Panc1 (cell line): ENCODE measurements around the gene NINJ2. TPM values are rescaled to one million over a fixed set of nuclear protein-coding genes. Genes with fewer than 3 reads are reported as not detected.

ENCODE experiments used
- ATAC-seq: fragments of 200-7000 bp; cut with Tn5 transposase; 2 replicates; pipeline ENCODE4 v1.9.1; 2020; ENCODE audit warnings: mild to moderate bottlenecking, moderate library complexity
- BruUV-seq: library from RNA; stranded (reverse); fragments of 400-500 nt; replicated peaks from 2 replicates; lab custom pipeline; 2021; lab: Mats Ljungman, UMichigan
- CTCF ChIA-PET: fragments of 300-600 bp; sonication (Branson Sonifier 250); formaldehyde crosslinking; loops from one replicate; lab custom pipeline; 2022; ENCODE audit warnings: antibody characterized with exemption; lab: Charles Lee
- POLR2A ChIA-PET: fragments of 300-600 bp; sonication (Branson Sonifier 250); formaldehyde crosslinking; loops from one replicate; lab custom pipeline; 2022; ENCODE audit warnings: antibody characterized with exemption; lab: Charles Lee
- DNase-seq: peaks from one replicate; pipeline ENCODE4 v3.0.0-alpha.2; 2010; ENCODE audit warnings: low read depth, low spot score
- H3K27ac ChIP-seq: 2 replicates; pipeline ENCODE4 v1.5.1; 2011; ENCODE audit warnings: mild to moderate bottlenecking, low read length, inconsistent platforms
- H3K27me3 ChIP-seq: fragments of 200-500 bp; sonication (Bioruptor generic); 2 replicates; pipeline ENCODE4 v1.6.0; 2014; ENCODE audit warnings: low read length, inconsistent platforms; ENCODE audit not compliant: control insufficient read depth, insufficient read depth
- H3K36me3 ChIP-seq: fragments of 200-500 bp; sonication (Bioruptor generic); 2 replicates; pipeline ENCODE4 v1.5.1; 2014; ENCODE audit warnings: inconsistent platforms, mild to moderate bottlenecking, low read length, moderate library complexity; ENCODE audit not compliant: control insufficient read depth, insufficient read depth
- H3K4me1 ChIP-seq: 2 replicates; pipeline ENCODE4 v1.5.1; 2011; ENCODE audit warnings: inconsistent platforms, mild to moderate bottlenecking, low read length, moderate library complexity; ENCODE audit not compliant: control insufficient read depth, insufficient read depth
- H3K4me3 ChIP-seq, 2 experiments: 2 replicates each; pipeline ENCODE4 v1.5.1; 2011 to 2012; ENCODE audit warnings: low read depth in 2 of 2, low read length in 2 of 2, mild to moderate bottlenecking in 2 of 2, inconsistent platforms in 1 of 2, moderate library complexity in 1 of 2
- H3K9me3 ChIP-seq: fragments of 200-500 bp; sonication (Bioruptor generic); 2 replicates; pipeline ENCODE4 v1.5.1; 2014; ENCODE audit warnings: low read depth, mild to moderate bottlenecking, inconsistent platforms, low read length, moderate library complexity; ENCODE audit not compliant: control insufficient read depth, insufficient read depth
- CTCF ChIP-seq: fragments of 450-650 bp; IDR thresholded peaks from 2 replicates; pipeline ENCODE4 v1.5.1; 2017; ENCODE audit warnings: mild to moderate bottlenecking
- POLR2AphosphoS5 ChIP-seq: IDR thresholded peaks from 2 replicates; pipeline ENCODE4 v1.6.1; 2012; ENCODE audit warnings: mild to moderate bottlenecking, low read depth, low read length, moderate library complexity
- SIN3A ChIP-seq: IDR thresholded peaks from 2 replicates; pipeline ENCODE4 v1.6.1; 2012; ENCODE audit warnings: low read depth, mild to moderate bottlenecking, low read length, moderate library complexity, borderline replicate concordance; ENCODE audit not compliant: insufficient read depth
- TCF7L2 ChIP-seq: IDR thresholded peaks from 2 replicates; pipeline ENCODE4 v1.6.1; 2011; ENCODE audit warnings: mild to moderate bottlenecking, low read depth, low read length, inconsistent platforms
- in situ Hi-C: cut with HindIII; loops from 2 replicates; pipeline ENCODE4 v1.10.0; 2016; ENCODE audit warnings: low sequenced_read_pairs, low pct_unique_long_range_greater_than_20kb
- intact Hi-C: fragments of 100-400 bp; cut with micrococcal nuclease; formaldehyde crosslinking; loops from one replicate; pipeline ENCODE4 v1.10.0; 2022; ENCODE audit not compliant: unreplicated experiment
- total RNA-seq: library from RNA; stranded (reverse); gene quantifications from one replicate; pipeline ENCODE4 v1.2.1, GENCODE V29; 2021; ENCODE audit not compliant: unreplicated experiment
- TF ChIP-seq, protein P1 (sequence below), 2 experiments: IDR thresholded peaks; 2 replicates each; pipeline ENCODE4 v1.6.1; 2011 to 2012; ENCODE audit warnings: low read depth in 2 of 2, control low read depth in 1 of 2, low read length in 1 of 2, mild to moderate bottlenecking in 1 of 2, moderate library complexity in 1 of 2; ENCODE audit not compliant: insufficient read depth in 1 of 2

Gene NINJ2
- total RNA-seq, 1 experiment from 2014 or later: 1.9 TPM

- Histone ChIP-seq H3K4me1 (peaks cover 18% of the 10 kb centered on the region), H3K27me3 (no peaks in the 10 kb centered on the region), H3K36me3 (no peaks in the 10 kb centered on the region), H3K9me3 (no peaks in the 10 kb centered on the region), H3K27ac (peak overlapping the region; percentile 65; the same call in 1 of the 2 replicates), H3K4me3 (no peak overlapping the region)
- ChIA-PET POLR2A (no interaction called here), CTCF (interaction anchor here (1.1 kb wide), 1 partner anchor 10 kb away, joined by 3 read pairs; no protein-coding TSS in a partner anchor)
- DNase-seq (no peak), ATAC-seq (no peak)
- TF ChIP-seq, protein P1, sequence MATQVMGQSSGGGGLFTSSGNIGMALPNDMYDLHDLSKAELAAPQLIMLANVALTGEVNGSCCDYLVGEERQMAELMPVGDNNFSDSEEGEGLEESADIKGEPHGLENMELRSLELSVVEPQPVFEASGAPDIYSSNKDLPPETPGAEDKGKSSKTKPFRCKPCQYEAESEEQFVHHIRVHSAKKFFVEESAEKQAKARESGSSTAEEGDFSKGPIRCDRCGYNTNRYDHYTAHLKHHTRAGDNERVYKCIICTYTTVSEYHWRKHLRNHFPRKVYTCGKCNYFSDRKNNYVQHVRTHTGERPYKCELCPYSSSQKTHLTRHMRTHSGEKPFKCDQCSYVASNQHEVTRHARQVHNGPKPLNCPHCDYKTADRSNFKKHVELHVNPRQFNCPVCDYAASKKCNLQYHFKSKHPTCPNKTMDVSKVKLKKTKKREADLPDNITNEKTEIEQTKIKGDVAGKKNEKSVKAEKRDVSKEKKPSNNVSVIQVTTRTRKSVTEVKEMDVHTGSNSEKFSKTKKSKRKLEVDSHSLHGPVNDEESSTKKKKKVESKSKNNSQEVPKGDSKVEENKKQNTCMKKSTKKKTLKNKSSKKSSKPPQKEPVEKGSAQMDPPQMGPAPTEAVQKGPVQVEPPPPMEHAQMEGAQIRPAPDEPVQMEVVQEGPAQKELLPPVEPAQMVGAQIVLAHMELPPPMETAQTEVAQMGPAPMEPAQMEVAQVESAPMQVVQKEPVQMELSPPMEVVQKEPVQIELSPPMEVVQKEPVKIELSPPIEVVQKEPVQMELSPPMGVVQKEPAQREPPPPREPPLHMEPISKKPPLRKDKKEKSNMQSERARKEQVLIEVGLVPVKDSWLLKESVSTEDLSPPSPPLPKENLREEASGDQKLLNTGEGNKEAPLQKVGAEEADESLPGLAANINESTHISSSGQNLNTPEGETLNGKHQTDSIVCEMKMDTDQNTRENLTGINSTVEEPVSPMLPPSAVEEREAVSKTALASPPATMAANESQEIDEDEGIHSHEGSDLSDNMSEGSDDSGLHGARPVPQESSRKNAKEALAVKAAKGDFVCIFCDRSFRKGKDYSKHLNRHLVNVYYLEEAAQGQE (IDR thresholded peaks at IDR 0.05; ENCODE audit: insufficient read depth in 1 of 2, low read depth in 2 of 2, low read length in 1 of 2): no peak
- no peak for TF ChIP-seq SIN3A
- no peak for TF ChIP-seq TCF7L2
- no peak for TF ChIP-seq POLR2AphosphoS5
- TF ChIP-seq CTCF: no peak
- in situ Hi-C loops: no loop called here
- intact Hi-C loops: no loop called here
- no TSS peak for BruUV-seq
These were observed 40.8 kb downstream of the NINJ2 start for GRCh38 chr12:622416-622815.

GRCh38 chr12:619346-619745 lies 43.9 kb downstream of the NINJ2 start:
- H3K9me3 ChIP-seq: no peaks in the 10 kb centered on the region
- intact Hi-C loops (no loop called here), in situ Hi-C loops (no loop called here)
- ChIA-PET CTCF (interaction anchor here (0.7 kb wide), 1 partner anchor 132 kb away, joined by 3 read pairs; no protein-coding TSS in a partner anchor), POLR2A (no interaction called here)
- BruUV-seq: no TSS peak
- H3K27ac ChIP-seq: peak overlapping the region; percentile 57
- no peaks in the 10 kb centered on the region for H3K27me3 ChIP-seq
- peaks cover 20% of the 10 kb centered on the region for H3K4me1 ChIP-seq
- TF ChIP-seq SIN3A (no peak), TCF7L2 (no peak), POLR2AphosphoS5 (no peak), CTCF (no peak)
- TF ChIP-seq, protein P1 (IDR thresholded peaks at IDR 0.05; ENCODE audit: insufficient read depth in 1 of 2, low read depth in 2 of 2, low read length in 1 of 2): no peak
- H3K4me3 ChIP-seq: no peak overlapping the region
- DNase-seq (no peak), ATAC-seq (no peak)
- H3K36me3 ChIP-seq: no peaks in the 10 kb centered on the region
